ENCODE measurements around the gene UST.
"Not testable (repeated sequence)": the region's sequence is repeated elsewhere in the genome, so short reads cannot be mapped to it uniquely, and the experiment has no call there.

Gene UST

DNA sequence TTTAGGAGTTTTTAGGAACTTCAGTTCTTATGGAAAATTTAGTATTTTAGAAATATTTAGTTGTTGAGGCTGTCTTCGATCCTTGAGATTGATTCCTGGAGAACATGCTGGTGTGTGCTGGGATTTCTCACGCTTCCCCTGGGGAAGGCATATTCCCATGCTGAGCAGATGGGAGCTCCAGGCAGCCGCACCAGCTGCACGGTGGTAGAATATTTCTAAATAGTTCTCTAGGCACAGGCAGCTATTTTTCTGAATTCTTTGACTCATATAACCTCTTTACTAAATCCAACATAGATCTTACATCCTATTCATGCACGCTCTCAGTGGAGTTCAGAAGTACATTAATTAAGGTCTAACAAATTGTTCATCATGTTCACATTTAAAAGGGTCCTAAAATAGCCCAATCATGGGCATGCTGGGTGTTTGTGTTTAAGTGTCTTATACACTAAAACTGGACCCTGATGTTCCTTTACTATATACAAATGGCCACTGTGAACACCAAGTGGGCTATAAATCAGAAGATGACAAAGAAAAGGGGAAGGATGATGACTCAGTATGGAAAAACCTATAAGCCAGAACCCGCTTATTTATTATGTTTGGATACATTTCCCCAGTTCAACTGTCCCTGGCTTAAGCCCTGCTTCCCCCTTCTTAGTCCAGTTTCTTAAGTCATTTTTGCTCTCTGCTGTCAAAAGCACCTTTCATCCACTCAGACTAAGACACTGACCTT lies 138.5 kb downstream of the UST start:
- Histone ChIP-seq H3K4me3 (no peak overlapping the region), H3K27ac (peak overlapping the region in 4 of 21 experiments; percentile 6 to 54 (median 36))

GRCh38 chr6:148885925-148886845 lies 139.4 kb downstream of the UST start:
- Histone ChIP-seq H3K4me3 (no peak overlapping the region), H3K27ac (peak overlapping the region in 8 of 21 experiments; percentile 0 to 66 (median 40))

GRCh38 chr6:148887181-148887580 lies 140.4 kb downstream of the UST start:
- peak overlapping the region in 5 of 21 experiments; percentile 0 to 66 (median 24) for H3K27ac ChIP-seq
- no peak overlapping the region for H3K4me3 ChIP-seq

GRCh38 chr6:148888856-148889255 lies 142.0 kb downstream of the UST start:
- no peak overlapping the region for H3K4me3 ChIP-seq
- peak overlapping the region in 3 of 21 experiments; percentile 7 to 30 (median 7) for H3K27ac ChIP-seq

- Histone ChIP-seq H3K27ac (peak overlapping the region in 1 of 21 experiments; percentile 46), H3K4me3 (no peak overlapping the region)
These were observed 143.3 kb downstream of the UST start for GRCh38 chr6:148890096-148890495.

DNA sequence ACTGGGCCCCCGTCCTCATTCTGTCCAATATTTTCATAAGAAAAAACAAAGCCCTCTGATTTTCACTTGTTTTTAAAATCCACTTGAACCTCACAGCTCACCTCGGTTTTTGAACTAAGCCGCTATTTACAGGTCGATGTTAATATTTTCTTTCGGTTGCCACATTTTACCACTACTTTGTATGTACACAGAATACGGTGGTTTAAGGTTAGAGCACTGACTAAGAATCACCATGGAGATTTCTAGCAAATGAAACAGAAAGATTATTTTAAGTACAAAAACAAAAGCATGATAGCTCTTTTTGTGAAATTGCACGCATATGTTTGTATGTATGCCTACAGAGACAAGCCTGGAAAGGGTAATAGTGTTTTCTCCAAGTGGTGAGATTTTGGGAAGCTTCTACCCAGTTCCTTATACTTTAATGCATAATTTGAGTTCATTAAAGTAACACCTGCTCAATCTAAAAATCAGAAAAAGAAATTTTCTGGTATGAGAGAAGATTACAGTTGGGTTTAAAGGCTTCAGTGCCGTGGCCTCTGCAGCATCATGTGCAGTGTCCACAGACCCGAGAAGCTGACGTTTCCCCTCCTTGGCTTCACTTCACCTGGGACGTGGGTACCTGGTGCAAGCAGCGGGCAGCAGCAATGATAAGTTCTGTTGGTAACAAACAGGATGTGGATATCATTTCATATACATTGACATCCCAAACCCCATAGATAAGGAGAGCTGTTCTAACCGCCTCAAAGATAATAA lies 144.0 kb downstream of the UST start:
- Histone ChIP-seq H3K27ac (peak overlapping the region in 1 of 21 experiments; percentile 46), H3K4me3 (no peak overlapping the region)

DNA sequence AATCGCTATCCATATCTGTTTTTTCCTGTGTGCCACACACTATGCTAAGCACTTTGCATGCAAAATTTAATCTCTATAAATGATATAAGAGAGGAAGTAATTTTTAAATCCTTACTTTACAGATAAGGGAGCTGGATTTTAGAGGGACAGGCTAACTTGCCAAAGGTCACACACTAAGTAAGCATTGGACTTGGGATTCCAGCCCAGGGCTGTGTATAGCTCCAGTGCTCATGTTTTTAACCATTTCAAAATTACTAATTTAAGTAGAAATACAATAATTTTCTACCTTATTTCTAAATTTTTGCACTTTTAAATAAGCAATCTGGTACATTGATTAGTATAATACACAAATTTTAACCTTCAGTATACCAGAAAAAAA lies 144.6 kb downstream of the UST start:
- no peak overlapping the region for H3K4me3 ChIP-seq
- H3K27ac ChIP-seq: peak overlapping the region in 1 of 21 experiments; percentile 46

GRCh38 chr6:148892247-148892646 lies 145.4 kb downstream of the UST start:
- Histone ChIP-seq H3K27ac (no peak overlapping the region), H3K4me3 (no peak overlapping the region)

- H3K27ac ChIP-seq: no peak overlapping the region
These were observed 146.2 kb downstream of the UST start for GRCh38 chr6:148893073-148893472.

GRCh38 chr6:148893481-148893880 lies 146.7 kb downstream of the UST start:
- H3K27ac ChIP-seq: no peak overlapping the region
- H3K4me3 ChIP-seq: no peak overlapping the region

More at GRCh38 chr6:148893073-148893472, 146.2 kb downstream of the UST start:
- no peak overlapping the region for H3K4me3 ChIP-seq

DNA sequence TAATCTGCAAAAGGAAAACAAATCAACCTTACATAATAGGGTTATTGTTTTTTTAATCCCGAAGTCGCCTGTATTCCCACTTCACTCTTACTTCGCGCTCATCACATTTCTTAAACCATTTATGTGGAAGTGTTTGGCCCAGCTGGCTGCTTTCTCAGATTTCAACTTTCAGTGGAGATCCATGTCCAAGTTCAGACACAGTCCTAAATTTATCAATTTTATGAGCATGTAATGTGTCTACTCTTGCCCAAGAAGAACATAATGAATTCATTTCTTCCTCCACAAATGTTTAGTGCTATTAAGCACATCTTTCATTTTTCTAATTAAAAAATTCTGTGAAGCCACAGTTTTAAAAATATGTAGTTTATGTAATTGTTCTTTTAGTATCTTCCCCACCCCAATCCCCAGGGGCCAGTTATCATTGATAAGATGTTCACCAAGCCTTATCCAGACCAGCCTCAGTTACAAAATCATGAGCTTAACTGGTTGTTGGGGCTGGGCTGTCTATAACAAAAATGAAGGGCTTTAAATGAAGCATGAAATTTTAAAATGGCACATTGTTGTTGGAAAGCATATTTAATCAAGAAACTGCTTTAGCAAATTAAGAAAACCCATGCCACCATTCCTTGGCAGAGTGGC lies 151.7 kb downstream of the UST start:
- H3K4me3 ChIP-seq: no peak overlapping the region

DNA sequence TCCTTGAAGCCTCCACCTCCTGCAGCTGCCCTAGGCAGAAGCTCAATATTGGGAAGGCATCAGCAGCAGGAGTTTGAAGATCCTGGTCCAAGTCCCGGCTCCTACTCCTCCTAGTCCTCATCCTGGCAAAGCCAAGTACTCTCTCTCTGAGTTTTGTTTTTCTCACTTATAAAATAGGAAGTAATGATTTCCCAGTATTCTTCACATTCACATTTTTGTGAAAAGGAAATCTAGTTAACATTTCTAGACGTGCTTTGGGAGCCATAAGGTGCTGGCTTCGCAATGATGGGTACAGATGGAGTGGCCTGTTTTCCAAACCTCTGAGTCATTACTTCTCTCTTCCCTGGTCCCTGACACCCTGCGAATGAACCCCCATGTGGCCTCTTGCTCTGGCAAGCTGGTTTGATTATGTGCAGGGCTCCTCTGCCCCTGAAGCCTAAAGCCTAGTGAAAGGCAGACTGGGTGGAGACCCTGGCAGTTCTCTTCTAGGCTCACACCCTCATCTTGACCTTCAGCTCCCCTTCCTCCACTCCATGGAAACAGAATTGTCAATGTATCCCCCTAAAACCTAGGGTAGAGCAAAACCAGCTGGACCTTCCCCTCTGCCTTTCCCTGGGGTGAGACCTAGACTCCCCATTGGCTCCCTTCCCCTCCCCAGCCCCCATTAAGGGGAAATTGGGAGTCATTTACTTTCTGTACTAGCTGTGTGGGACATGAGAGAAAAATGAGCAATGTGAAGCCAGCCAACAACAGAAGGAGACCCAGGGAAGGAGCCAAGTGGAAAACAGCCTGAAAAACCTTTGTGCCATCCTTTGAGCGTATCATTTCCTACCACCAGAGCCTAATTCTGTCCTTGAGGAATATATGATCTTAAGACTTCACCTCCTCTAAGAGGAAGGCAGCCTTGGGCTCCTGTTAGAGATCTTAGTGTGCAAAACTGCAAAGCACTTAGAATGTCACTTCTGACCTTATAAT lies 158.4 kb downstream of the UST start:
- Histone ChIP-seq H3K27ac (peak overlapping the region in 3 of 21 experiments; percentile 2 to 64 (median 27)), H3K4me3 (no peak overlapping the region)

More for the DNA sequence above, 151.7 kb downstream of the UST start:
- H3K27ac ChIP-seq: no peak overlapping the region

DNA sequence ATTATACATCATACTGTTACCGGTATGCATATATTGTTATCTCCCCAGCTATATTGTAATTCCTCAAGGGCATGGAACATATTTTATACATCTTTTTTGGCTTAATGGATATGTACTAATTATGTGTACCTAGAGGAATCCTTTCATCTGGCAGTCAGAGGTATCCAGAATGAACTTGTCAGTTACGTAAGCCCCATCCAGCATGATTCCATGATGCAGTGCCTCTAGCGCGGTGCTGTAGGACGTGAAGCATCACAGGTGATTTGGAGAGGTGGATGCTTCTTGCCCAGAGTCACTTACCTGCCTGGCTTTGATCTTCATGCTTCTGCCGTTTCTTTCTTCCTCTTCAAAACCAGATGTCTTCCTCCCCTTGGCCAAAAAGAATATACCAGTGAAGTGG lies 159.1 kb downstream of the UST start:
- H3K4me3 ChIP-seq: no peak overlapping the region
- peak overlapping the region in 1 of 21 experiments; percentile 64 for H3K27ac ChIP-seq

DNA sequence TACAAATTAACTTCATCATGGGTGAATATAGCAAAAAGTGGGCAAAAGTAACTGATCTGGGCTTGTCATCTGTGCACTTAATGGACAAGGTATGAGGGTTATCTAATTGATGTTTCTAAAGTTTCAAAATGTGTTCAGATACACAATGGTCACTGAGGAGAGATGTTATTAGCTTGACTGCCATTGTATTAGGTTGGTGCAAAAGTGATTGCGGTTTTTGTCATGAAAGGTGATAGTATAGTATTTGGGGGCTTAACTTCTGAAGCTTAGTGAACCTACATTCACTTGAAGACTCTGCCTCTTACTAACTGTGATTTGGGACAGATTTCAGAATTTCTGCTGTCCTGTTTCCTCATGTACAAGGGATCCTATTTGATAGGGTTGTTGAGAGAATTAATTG lies 159.6 kb downstream of the UST start:
- Histone ChIP-seq H3K4me3 (no peak overlapping the region), H3K27ac (no peak overlapping the region)

GRCh38 chr6:148907573-148907972 lies 160.7 kb downstream of the UST start:
- no peak overlapping the region for H3K4me3 ChIP-seq
- no peak overlapping the region for H3K27ac ChIP-seq

GRCh38 chr6:148912252-148912651 lies 165.4 kb downstream of the UST start:
- H3K27ac ChIP-seq: peak overlapping the region in 2 of 21 experiments; percentile 31 to 54

DNA sequence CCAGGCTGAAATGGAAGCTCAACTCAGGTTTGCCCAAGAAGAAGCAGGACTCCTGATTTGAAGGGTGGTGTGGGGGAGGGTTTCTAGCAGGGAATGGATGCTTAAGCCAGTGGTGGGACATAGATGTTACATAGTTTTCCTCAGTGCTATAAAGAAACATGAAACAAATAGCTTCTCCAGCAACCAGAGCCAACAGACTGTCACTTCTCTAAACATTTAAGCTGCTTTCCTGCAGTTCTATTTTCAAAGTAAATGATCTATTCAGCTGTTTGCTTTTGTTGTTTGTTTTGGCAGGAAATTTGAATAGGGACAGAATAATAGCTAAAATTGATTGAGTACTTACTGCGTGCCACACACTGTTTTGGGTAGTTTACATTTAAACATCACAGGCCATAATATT lies 169.0 kb downstream of the UST start:
- H3K27ac ChIP-seq: no peak overlapping the region
- H3K4me3 ChIP-seq: no peak overlapping the region

More at GRCh38 chr6:148912252-148912651, 165.4 kb downstream of the UST start:
- no peak overlapping the region for H3K4me3 ChIP-seq

- not testable (repeated sequence) for H3K4me3 ChIP-seq, H3K27ac ChIP-seq
These were observed 169.7 kb downstream of the UST start for GRCh38 chr6:148916485-148916884.
